GM19438 (cell line): ENCODE data around the gene GMPR.
"Not testable (repeated sequence)": the region's sequence is repeated elsewhere in the genome, so short reads cannot be mapped to it uniquely, and the experiment has no call there.

Experiments used
- ATAC-seq: cut with Tn5 transposase; IDR thresholded peaks from one replicate; pipeline ENCODE4 v1.9.1; 2021; ENCODE audit warnings: low read depth; ENCODE audit not compliant: unreplicated experiment

The GMPR gene

GRCh38 chr6:16224409-16224808 lies 14.0 kb upstream of the GMPR start:
- ATAC-seq = no peak

GRCh38 chr6:16225062-16225731 lies 13.2 kb upstream of the GMPR start:
- ATAC-seq = not testable (repeated sequence)

DNA sequence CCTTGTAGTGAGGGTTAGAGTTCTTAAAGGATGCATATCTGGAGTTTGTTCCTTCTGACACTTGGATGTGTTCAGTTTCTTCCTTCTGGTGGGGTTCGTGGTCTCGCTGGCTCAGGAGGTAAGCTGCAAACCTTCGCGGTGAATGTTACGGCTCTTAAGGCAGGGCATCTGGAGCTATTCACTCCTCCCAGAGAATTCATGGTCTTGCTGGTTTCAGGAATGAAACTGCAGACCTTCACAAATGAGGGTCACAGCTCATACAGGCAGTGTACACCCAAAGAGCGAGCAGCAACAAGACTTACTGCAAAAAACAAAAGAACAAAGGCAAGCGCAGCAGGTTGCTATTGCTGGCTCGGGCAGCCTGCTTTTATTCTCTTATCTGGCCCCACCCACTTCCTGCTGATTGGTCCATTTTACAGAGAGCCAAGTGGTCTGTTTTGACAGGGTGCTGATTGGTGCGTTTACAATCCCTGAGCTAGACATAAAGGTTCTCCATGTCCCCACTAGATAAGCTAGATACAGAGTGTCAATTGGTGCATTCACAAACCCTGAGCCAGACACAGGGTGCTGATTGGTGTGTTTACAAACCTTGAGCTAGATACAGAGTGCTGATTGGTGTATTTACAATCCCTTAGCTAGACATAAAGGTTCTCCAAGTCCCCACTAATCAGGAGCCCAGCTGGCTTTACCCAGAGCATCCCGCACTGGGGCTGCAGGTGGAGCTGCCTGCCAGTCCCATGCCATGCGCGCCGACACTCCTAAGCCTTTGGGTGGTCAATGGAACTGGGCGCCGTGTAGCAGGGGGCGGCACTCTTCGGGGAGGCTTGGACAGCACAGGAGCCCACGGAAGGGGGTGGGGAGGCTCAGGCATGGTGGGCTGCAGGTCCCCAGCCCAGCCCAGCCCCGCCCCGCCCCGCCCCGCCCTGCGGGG lies 12.0 kb upstream of the GMPR start:
- ATAC-seq = not testable (repeated sequence)

GRCh38 chr6:16227048-16227562 lies 11.3 kb upstream of the GMPR start:
- no peak for ATAC-seq

DNA sequence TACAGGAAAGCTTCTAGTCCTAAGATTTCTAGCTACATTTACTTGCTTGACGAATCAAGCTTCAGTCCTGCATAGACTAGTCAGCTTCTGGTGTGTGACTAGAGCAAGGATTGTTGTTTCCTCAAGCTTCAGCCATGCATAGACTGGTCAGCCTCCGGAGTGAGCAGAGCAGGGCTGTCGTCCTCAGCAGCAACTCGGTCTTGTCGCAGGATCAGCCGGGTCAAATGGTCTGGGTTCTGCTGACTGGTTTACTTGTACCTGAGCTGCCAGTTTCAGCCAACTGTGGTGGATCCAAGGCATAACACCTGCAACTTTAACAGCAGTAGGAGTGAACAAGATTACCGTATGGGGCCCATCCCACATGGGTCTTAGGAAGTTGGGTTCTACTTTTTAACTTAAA lies 10.8 kb upstream of the GMPR start:
- ATAC-seq = no peak

- ATAC-seq = no peak
Measured at GRCh38 chr6:16228043-16228442, 10.3 kb upstream of the GMPR start.

DNA sequence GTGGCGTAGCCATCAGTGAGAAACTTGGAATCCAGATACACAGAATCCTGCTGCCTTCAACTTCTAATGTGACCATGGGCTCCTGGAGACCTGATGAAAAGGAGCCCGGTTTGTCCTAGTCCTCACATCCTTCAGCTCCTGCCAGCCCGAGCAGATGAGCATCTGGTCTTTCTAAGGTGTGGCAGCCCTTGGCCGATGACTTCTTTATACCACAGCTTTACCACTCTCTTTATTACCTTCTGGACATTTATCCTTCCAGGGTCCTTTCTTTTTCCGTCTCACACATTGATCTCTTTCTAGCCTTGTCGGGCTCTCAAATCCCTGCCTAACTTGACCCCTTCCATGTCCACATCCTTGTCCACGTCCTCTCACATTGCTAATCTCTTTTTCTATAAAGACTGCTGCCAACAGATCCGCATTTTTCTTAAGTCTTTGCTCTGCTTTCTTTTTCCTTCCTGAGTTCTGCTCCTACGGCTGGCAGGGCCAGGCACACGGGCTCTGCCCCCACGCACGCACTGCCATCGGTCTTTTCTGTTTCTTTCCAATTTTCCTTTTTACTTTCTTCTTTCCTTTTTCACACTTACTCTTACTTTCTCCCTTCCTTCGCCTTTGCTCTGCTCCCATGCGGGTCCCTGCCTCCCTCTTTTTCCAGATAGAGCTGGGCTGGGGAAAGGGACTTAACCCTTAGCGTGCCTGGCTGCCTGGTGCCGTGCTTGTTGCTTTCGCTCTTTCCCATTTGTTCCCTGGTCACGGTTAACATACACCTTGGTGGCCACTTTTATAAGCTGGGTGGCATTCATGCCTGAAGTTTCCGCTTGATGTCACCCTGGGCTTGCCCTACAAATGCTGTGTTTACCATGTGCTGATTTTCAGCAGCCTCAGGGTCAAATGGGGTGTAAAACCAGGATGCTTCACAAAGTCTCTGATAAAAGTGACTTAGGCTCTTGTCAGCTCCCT lies 9.4 kb upstream of the GMPR start:
- no peak for ATAC-seq

GRCh38 chr6:16229700-16230099 lies 8.7 kb upstream of the GMPR start:
- no peak for ATAC-seq

GRCh38 chr6:16230953-16231352 lies 7.4 kb upstream of the GMPR start:
- ATAC-seq = no peak

DNA sequence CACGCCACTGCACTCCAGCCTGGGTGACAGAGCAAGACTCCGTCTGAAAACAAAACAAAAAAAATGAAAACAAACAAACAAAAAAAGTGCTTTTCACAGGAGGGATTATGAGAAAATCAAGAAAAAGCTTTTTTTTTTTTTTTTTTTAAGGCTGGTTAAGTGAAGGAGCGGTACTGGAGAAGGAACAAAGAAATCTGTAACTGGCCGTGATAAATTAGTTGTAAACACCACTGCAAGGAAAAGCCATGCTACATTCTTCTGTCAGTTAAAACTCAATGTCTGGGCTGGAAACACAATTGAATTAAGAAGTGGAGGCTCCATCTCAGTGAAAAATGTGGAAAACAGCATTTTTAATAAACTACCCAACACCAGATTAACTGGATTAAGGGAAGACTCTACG lies 6.3 kb upstream of the GMPR start:
- no peak for ATAC-seq

- ATAC-seq = no peak
Measured at GRCh38 chr6:16236009-16236501, 2.3 kb upstream of the GMPR start.

DNA sequence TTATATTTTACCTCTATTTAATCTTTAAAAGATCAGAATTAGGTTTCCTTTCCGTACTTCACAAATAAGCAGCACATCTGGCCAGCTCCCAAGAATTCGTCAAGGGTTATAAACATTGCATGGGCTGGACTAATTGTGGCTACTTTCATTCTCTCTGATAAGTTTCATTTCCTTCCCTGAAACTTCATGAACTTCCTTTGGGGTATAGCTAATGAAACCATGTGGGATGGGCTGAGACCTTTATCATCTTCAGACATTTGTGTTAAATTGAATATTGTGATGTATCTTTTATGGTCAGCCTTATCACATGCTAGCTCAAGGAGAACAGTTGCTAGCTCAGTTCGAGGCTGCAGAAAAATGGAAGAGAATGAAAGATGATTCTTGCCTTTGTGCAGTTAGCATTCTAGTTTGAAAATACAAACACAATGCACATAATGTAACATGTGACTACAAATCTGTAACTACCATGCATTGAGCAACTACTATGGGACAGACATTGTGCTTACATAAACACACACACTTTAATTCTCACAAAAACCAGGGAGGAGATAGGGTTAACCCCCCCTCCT lies 1.7 kb upstream of the GMPR start:
- ATAC-seq = peak; percentile 51

DNA sequence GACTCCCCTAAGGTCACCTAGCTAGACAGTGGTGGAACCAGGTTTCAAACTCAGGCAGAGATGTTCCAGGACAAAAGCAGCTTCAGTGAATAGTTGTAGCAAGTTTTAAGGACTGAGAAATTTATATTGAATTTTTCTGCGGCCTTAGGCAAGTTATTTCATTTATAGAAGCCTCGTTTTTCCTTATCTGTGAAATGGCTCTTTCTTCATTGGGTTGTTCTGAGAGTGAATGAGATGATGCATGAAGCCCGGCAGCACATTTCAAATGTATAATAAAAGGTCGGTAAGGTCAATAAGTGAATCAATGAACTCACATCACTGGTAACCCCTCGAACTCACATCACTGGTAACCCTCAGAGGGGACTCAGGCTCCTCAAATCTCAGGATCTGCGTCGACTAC lies 1.1 kb upstream of the GMPR start:
- ATAC-seq = no peak

GRCh38 chr6:16238963-16239797 lies 793 bp downstream of the GMPR start:
- no peak for ATAC-seq

- no peak for ATAC-seq
Measured at GRCh38 chr6:16239798-16240123, 1.4 kb downstream of the GMPR start.

GRCh38 chr6:16240589-16241320 lies 2.4 kb downstream of the GMPR start:
- no peak for ATAC-seq

DNA sequence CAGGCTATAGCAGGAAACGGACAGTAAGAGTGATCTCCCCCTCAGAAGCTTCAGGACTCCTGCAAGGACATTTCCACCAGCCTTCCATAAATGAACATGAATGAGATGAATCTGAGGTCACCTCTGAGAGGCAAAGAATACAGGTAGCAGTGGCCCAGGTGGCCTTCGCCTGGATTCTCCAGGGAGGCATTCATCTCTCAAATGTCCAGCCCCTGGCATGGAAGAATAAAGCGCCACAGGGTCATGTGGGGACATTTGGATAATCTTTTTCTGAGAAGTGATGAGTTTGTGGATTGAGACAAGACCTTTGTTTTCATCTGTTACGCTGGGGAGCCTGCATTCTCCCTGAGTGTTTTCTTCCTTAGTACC lies 2.9 kb downstream of the GMPR start:
- ATAC-seq = no peak

- ATAC-seq = no peak
Measured at GRCh38 chr6:16243055-16243454, 4.7 kb downstream of the GMPR start.

- ATAC-seq = no peak
Measured at GRCh38 chr6:16243664-16244063, 5.3 kb downstream of the GMPR start.
